ENCODE data around the gene CD163L1. TPM values are rescaled to one million over a fixed set of nuclear protein-coding genes. Genes with fewer than 3 reads are reported as not detected.

CD163L1 gene
- total RNA-seq, 1 donor from 2014 or later, result 1.1 TPM

DNA sequence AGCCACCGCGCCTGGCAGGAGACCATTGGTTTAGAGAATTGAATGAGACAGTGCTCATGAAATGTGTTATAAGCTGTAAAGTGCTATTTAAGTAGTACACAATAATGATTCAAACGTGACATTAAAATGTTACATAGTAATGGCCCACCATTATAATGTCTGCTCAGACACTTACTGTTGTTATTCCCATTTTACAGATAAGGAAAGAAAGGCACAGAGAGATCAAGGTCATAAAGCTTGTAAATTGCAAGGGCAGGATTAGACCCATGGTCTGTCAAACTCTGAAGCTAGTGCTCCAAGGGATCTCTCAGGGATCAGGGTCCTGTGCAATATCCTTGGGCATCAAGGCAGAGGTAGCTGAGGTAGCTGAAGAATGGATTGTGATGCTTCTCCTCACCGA, 133.9 kb downstream of the CD163L1 start:
- H3K36me3 Mint-ChIP-seq (ENCODE audit: insufficient read depth), result no peaks in the 10 kb centered on the region
- TF ChIP-seq, protein P1, sequence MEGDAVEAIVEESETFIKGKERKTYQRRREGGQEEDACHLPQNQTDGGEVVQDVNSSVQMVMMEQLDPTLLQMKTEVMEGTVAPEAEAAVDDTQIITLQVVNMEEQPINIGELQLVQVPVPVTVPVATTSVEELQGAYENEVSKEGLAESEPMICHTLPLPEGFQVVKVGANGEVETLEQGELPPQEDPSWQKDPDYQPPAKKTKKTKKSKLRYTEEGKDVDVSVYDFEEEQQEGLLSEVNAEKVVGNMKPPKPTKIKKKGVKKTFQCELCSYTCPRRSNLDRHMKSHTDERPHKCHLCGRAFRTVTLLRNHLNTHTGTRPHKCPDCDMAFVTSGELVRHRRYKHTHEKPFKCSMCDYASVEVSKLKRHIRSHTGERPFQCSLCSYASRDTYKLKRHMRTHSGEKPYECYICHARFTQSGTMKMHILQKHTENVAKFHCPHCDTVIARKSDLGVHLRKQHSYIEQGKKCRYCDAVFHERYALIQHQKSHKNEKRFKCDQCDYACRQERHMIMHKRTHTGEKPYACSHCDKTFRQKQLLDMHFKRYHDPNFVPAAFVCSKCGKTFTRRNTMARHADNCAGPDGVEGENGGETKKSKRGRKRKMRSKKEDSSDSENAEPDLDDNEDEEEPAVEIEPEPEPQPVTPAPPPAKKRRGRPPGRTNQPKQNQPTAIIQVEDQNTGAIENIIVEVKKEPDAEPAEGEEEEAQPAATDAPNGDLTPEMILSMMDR (IDR thresholded peaks at IDR 0.05; ENCODE audit: unreplicated experiment), result no peak
- no peak overlapping the region for H3K4me3 Mint-ChIP-seq (ENCODE audit: low read depth)
- H3K27me3 Mint-ChIP-seq, result no peaks in the 10 kb centered on the region
- no peak overlapping the region for H3K27ac Mint-ChIP-seq
- H3K4me1 Mint-ChIP-seq (ENCODE audit: low read depth), result no peaks in the 10 kb centered on the region
- DNase-seq (ENCODE audit: low spot score, unreplicated experiment), result no peak
- H3K9me3 Mint-ChIP-seq (ENCODE audit: low read depth), result no peaks in the 10 kb centered on the region

Other genes with a start within 250 kb of the CD163L1 start
- not detected in 2 replicates for gene ACSM4, start 140.1 kb downstream of the CD163L1 start, total RNA-seq
- 1.7 and 2.0 TPM in 2 replicates for gene CD163, start 59.6 kb upstream of the CD163L1 start, total RNA-seq
- gene APOBEC1, start 221.8 kb upstream of the CD163L1 start, total RNA-seq, result not detected in 2 replicates